GM12878 (cell line): ENCODE data around the gene KCNAB3.

Experiments used
- CBFB ChIP-seq: IDR thresholded peaks from 2 replicates; pipeline ENCODE4 v1.6.1; 2016; ENCODE audit warnings: antibody characterized with exemption, low read depth
- CTCF ChIP-seq, 3 experiments: IDR thresholded peaks in 2 of 3; conservative IDR thresholded peaks in 1 of 3; 2 replicates each; pipeline ENCODE4 v1.5.1; 2011; ENCODE audit warnings: low read depth in 3 of 3, low read length in 3 of 3, mild to moderate bottlenecking in 3 of 3, control low read depth in 2 of 3, moderate library complexity in 2 of 3, inconsistent platforms in 1 of 3, mixed read lengths in 1 of 3; ENCODE audit not compliant: control insufficient read depth in 2 of 3, insufficient read depth in 1 of 3; ENCODE audit errors: extremely low read depth in 1 of 3
- DPF2 ChIP-seq: fragments of 450-650 bp; IDR thresholded peaks from 2 replicates; pipeline ENCODE4 v1.6.1; 2017; ENCODE audit warnings: mild to moderate bottlenecking
- ELK1 ChIP-seq: IDR thresholded peaks from 2 replicates; pipeline ENCODE4 v1.6.1; 2012; ENCODE audit warnings: low read depth, low read length, improper control_type of control experiment
- EP300 ChIP-seq, 2 experiments: fragments of 150-350 bp in 1 of 2; IDR thresholded peaks; 2 replicates each; pipeline ENCODE4 v1.6.1; 2011 to 2012; ENCODE audit warnings: low read depth in 2 of 2, low read length in 2 of 2, borderline replicate concordance in 1 of 2, improper control_type of control experiment in 1 of 2, inconsistent platforms in 1 of 2; ENCODE audit not compliant: control insufficient read depth in 1 of 2
- ESRRA ChIP-seq: IDR thresholded peaks from 2 replicates; pipeline ENCODE4 v1.6.1; 2012; ENCODE audit warnings: mild to moderate bottlenecking, low read length, improper control_type of control experiment
- EZH2 ChIP-seq: IDR thresholded peaks from 2 replicates; pipeline ENCODE4 v1.6.1; 2012; ENCODE audit warnings: low read depth, mild to moderate bottlenecking, control low read depth, inconsistent platforms, low read length, borderline replicate concordance; ENCODE audit not compliant: control insufficient read depth
- JUNB ChIP-seq: IDR thresholded peaks from 2 replicates; pipeline ENCODE4 v1.6.1; 2016; ENCODE audit warnings: antibody characterized with exemption, mild to moderate bottlenecking
- MAX ChIP-seq: IDR thresholded peaks from 2 replicates; pipeline ENCODE4 v1.6.1; 2012; ENCODE audit warnings: low read depth, low read length, improper control_type of control experiment
- MYC ChIP-seq: IDR thresholded peaks from 2 replicates; pipeline ENCODE4 v1.6.1; 2011; ENCODE audit warnings: mild to moderate bottlenecking, low read length, moderate library complexity, inconsistent platforms; ENCODE audit not compliant: insufficient read depth, insufficient replicate concordance, insufficient read length, severe bottlenecking
- POLR2A ChIP-seq: IDR thresholded peaks from 2 replicates; pipeline ENCODE4 v1.6.1; 2011; ENCODE audit warnings: low read depth, mild to moderate bottlenecking, low read length
- POLR2AphosphoS5 ChIP-seq: IDR thresholded peaks from 2 replicates; pipeline ENCODE4 v1.6.1; 2011; ENCODE audit warnings: mild to moderate bottlenecking, low read length, inconsistent platforms
- TAF1 ChIP-seq: IDR thresholded peaks from 2 replicates; pipeline ENCODE4 v1.6.1; 2011; ENCODE audit warnings: mild to moderate bottlenecking, low read depth, low read length, borderline replicate concordance
- ZSCAN29 ChIP-seq: fragments of 450-650 bp; IDR thresholded peaks from 2 replicates; pipeline ENCODE4 v1.6.1; 2017; ENCODE audit warnings: mild to moderate bottlenecking, moderate library complexity

GRCh38 chr17:7959503-7960253 is 30.0 kb upstream of the KCNAB3 start:
- TF ChIP-seq JUNB (no peak), POLR2A (no peak), EZH2 (no peak), CBFB (no peak), CTCF (IDR thresholded peaks at IDR 0.05 in 2 of 3, conservative IDR thresholded peaks at IDR 0.05 in 1 of 3; ENCODE audit: control insufficient read depth in 2 of 3, extremely low read depth in 1 of 3, insufficient read depth in 1 of 3, low read depth in 3 of 3, low read length in 3 of 3) (no peak), TAF1 (no peak), MYC (no peak), EP300 (IDR thresholded peaks at IDR 0.05; ENCODE audit: borderline replicate concordance in 1 of 2, control insufficient read depth in 1 of 2, low read depth in 2 of 2, low read length in 2 of 2) (no peak), ZSCAN29 (no peak), ELK1 (no peak), ESRRA (no peak), DPF2 (no peak), MAX (no peak), POLR2AphosphoS5 (no peak)
